Measurements from ENCODE around the gene NDUFAF8.
"Not testable (repeated sequence)": the region's sequence is repeated elsewhere in the genome, so short reads cannot be mapped to it uniquely, and the experiment has no call there.

Gene NDUFAF8

DNA sequence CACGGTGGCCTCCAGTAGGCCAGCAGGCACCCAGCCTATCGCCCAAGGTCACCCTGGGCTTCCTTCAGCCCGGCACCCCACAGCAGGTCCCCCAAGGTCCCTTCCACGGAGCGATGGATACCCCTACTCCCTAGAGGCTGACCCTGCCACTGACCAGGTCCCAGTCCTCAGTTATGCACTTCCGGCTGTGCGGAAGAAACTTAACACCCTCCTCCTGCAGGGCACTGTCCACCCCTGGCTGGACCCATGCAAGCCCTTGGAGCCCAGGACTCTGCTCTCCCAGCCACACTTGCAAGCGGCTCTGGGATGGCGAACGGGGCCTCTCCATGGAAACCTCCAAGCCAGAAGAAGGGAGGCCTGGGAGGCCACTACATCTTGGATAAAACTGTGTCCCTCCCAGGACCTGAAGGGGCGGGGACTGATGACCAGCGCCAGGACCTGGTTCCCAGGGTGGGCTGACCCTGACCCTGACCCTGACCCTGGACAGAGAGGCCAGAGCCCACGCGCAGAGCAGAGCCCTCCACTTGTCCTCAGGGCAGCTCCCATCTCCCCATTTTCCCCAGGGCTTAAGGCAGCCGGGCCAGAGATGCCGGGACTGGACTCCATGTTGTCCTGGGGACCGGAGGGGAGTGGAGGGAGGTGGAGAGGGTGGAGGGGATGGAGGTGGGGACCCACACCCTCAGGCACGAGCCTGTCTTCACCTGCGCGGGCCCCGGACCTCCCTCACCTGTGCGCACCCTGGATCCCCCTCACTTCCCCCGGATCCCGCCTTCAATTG is 17.1 kb upstream of the NDUFAF8 start:
- TF ChIP-seq, protein P1, sequence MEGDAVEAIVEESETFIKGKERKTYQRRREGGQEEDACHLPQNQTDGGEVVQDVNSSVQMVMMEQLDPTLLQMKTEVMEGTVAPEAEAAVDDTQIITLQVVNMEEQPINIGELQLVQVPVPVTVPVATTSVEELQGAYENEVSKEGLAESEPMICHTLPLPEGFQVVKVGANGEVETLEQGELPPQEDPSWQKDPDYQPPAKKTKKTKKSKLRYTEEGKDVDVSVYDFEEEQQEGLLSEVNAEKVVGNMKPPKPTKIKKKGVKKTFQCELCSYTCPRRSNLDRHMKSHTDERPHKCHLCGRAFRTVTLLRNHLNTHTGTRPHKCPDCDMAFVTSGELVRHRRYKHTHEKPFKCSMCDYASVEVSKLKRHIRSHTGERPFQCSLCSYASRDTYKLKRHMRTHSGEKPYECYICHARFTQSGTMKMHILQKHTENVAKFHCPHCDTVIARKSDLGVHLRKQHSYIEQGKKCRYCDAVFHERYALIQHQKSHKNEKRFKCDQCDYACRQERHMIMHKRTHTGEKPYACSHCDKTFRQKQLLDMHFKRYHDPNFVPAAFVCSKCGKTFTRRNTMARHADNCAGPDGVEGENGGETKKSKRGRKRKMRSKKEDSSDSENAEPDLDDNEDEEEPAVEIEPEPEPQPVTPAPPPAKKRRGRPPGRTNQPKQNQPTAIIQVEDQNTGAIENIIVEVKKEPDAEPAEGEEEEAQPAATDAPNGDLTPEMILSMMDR (IDR thresholded peaks at IDR 0.05; ENCODE audit: control extremely low read depth, extremely low read depth, low read depth, missing control alignments), result no peak
- CTCF ChIA-PET, result interaction anchor here (0.9 to 1.6 kb wide), 7 partner anchors 15 to 297 kb away, joined by 3 to 4 read pairs (median 3); partner anchors contain the start of genes NDUFAF8, SLC38A10 and TEPSIN
- DNase-seq (ENCODE audit: extremely low spot score), result no peak
- POLR2A ChIA-PET, result interaction anchor here (0.5 to 1.3 kb wide), 4 partner anchors 17 to 1076 kb away, joined by 3 to 8 read pairs (median 4); partner anchors contain the start of genes ACTG1, NDUFAF8 and TEPSIN

DNA sequence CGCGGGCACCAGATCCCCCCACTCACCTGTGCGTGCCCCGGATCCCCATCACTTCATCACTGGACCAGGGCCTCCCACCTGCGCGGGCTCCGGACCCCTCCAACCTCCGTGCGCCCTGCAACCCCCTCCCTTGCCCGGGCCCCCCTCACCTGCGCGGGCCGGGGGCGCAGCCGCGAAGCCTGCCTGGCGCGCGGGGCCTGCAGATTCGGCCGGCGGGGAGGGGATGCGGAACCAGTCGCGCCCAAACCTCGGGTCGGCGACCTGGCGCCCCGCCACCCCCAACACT is 16.6 kb upstream of the NDUFAF8 start:
- no peak for DNase-seq (ENCODE audit: extremely low spot score)
- CTCF ChIA-PET, result interaction anchor here (0.7 to 1.3 kb wide), 8 partner anchors 9 to 296 kb away, joined by 3 to 4 read pairs (median 3); partner anchors contain the start of genes NDUFAF8, SLC38A10 and TEPSIN
- TF ChIP-seq, protein P1 (IDR thresholded peaks at IDR 0.05; ENCODE audit: control extremely low read depth, extremely low read depth, low read depth, missing control alignments), result no peak
- POLR2A ChIA-PET, result interaction anchor here (0.5 to 1.3 kb wide), 4 partner anchors 16 to 1077 kb away, joined by 3 to 8 read pairs (median 4); partner anchors contain the start of genes ACTG1, NDUFAF8 and TEPSIN

DNA sequence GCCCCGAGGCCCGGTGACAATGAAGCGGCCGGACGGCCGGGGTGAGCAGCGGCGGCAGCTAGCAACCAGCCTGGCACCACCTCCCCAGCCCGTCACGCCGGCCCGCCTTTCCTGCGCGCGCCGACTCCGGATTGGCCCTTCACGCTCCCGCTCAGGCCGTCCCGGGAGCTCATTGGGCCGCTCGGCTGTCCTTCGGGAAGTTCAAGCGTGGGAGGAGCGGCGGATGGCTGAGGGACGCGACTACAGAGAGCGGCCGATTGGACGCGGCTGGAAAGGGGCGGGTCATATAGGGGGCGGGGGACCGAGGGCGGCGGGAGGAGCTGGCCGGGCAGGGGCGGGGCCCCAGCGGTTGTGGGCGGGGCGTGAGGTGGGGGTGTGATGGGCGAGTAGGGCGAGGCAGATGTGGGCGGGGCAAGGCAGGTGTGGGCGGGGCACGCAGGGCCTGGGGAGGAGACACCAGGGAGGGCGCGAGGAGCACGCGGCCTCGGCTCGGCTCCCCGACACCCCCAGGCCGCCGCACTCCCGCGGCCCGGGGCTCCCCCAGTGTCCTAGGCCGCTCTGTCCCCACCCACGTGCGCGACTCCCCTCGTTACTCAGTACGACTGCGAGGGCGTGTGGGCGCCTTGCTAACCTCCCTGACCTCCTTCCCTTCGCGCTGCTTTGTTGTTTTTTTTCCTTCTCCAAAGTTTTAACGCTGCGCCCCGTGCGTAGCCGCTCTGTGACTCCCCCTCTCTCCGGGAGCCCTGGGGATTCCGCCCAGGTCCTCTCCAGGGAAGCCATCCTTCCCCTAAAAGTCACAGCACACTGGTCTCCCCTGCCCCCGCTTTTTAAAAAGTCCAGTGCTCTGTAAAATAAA is 16.0 kb upstream of the NDUFAF8 start, which contains the start of gene CEP131:
Gene CEP131, minus strand, starts transcription at position 60 of the 856 bp plus-strand sequence. CDS start 2,909 bp downstream, outside the sequence.
- CTCF ChIA-PET, result interaction anchor here (0.7 to 1.3 kb wide), 8 partner anchors 9 to 296 kb away, joined by 3 to 4 read pairs (median 3); partner anchors contain the start of genes NDUFAF8, SLC38A10 and TEPSIN
- peak; percentile 99 for DNase-seq (ENCODE audit: extremely low spot score)
- POLR2A ChIA-PET, result interaction anchor here (0.5 to 1.3 kb wide), 4 partner anchors 15 to 1077 kb away, joined by 3 to 8 read pairs (median 4); partner anchors contain the start of genes ACTG1, NDUFAF8 and TEPSIN
- TF ChIP-seq, protein P1 (IDR thresholded peaks at IDR 0.05; ENCODE audit: control extremely low read depth, extremely low read depth, low read depth, missing control alignments), result no peak

DNA sequence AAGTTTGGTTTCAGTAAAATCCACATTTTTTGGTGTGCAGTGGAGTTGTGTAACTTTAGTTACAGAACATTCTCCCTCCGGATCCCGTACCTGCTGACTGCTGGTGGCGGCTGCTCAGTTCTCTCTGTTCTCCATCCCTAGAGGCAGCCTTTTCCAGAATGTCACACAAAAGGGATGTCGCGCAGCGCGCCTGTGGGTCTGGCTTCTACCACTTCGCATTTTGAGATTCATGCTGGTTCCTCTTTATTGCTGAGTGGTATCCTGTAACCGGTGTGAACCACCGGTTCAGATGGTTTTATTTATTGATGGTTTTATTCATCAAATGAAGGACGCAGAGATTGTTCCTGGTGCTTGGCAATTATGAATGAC is 15.4 kb upstream of the NDUFAF8 start:
- no peak for DNase-seq (ENCODE audit: extremely low spot score)
- ChIA-PET POLR2A (no interaction called here), CTCF (interaction anchor here (2.0 kb wide), 1 partner anchor 15 kb away, joined by 5 read pairs; the partner anchor contains the start of genes NDUFAF8 and TEPSIN)
- TF ChIP-seq, protein P1 (IDR thresholded peaks at IDR 0.05; ENCODE audit: control extremely low read depth, extremely low read depth, low read depth, missing control alignments), result no peak

DNA sequence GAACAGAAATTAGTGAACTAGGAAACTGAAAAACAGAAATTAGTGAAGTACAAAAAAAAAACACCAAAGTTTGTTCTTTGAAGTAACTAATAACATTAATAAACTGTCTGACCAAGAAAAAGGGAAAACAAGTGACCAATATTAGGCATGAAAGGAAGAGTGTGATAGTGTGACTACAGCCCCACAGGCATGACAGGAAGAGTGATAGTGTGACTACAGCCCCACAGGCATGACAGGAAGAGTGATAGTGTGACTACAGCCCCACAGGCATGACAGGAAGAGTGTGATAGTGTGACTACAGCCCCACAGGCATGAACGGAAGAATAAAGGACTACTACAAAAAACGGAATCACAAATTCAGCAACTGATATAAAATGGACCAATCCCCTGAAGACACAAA is 11.5 kb upstream of the NDUFAF8 start:
- CTCF ChIA-PET; POLR2A ChIA-PET; DNase-seq (ENCODE audit: extremely low spot score): not testable (repeated sequence)

DNA sequence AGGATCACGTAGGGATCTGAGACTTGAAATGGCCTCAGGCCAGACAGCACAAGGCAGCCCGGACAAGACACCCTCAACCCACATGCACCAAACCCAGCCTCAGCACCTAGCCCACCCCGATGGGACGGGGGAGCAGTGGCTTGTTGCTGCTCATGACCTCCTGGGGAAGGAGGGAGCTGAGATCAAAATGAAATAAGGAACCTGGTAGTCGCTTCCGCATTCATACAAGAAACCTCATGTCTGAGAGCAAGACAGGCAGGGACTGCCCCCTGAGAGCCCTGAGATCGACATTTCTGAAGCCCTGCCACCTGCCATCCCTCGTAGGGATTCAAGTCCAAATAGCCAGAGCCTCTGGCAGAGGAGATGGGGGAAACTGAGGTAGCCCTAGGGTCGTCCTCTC is 10.7 kb upstream of the NDUFAF8 start:
- DNase-seq (ENCODE audit: extremely low spot score), result peak; percentile 57
- ChIA-PET CTCF (interaction anchor here (0.6 to 2.9 kb wide), 3 partner anchors 11 to 257 kb away, joined by 3 to 11 read pairs (median 4); partner anchors contain the start of genes NDUFAF8 and TEPSIN), POLR2A (no interaction called here)
- TF ChIP-seq, protein P1 (IDR thresholded peaks at IDR 0.05; ENCODE audit: control extremely low read depth, extremely low read depth, low read depth, missing control alignments), result no peak

Measured in GM10248 (cell line).